GM19395 (cell line): ENCODE results near the gene NAT8.
A peak's percentile ranks its signal among the peaks of the same experiment; 100 is the strongest.
"Not testable (repeated sequence)": the region's sequence is repeated elsewhere in the genome, so short reads cannot be mapped to it uniquely, and the experiment has no call there.

Experiments
- ATAC-seq: cut with Tn5 transposase; IDR thresholded peaks from one replicate; pipeline ENCODE4 v1.9.1; 2021; ENCODE audit warnings: mild to moderate bottlenecking, moderate library complexity; ENCODE audit not compliant: unreplicated experiment

Gene NAT8

DNA sequence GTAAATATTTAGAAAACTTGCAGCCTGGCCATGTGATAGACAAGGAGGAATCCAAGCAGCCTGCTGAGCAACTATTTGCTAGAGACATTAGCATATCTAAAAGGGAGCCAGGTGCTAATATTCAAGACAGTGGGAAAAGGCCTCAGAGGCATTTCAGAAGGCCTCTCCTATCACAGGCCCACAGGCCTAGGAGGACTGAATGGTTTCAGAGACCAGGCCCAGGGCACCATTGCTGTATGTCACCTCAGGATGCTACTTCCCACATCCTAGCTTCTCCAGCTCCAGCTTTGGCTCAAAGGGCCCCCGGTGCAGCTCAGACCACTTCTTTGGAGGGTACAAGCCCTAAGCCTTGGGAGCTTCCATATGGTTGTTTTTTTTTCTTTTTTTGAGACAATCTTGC is 3.8 kb downstream of the NAT8 start:
- no peak for ATAC-seq

DNA sequence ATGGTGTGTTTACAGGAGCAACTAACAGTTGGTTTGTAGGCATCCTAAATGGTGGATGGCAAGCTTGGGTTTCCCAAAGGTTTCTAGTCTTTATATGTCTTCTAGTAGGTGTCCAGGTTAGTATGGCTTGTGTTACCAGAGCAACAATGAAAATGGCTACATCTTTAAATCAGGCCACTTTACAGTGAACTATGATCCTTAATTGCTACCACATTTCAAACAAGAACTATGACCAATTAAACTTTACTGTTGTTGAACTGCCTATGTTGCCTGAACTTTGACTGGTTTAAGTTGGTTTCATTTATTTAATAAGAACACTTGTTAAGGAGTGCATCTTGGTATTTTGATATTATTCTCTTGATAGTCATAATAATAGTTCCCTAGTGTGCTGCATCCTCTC is 5.2 kb downstream of the NAT8 start:
- not testable (repeated sequence) for ATAC-seq

DNA sequence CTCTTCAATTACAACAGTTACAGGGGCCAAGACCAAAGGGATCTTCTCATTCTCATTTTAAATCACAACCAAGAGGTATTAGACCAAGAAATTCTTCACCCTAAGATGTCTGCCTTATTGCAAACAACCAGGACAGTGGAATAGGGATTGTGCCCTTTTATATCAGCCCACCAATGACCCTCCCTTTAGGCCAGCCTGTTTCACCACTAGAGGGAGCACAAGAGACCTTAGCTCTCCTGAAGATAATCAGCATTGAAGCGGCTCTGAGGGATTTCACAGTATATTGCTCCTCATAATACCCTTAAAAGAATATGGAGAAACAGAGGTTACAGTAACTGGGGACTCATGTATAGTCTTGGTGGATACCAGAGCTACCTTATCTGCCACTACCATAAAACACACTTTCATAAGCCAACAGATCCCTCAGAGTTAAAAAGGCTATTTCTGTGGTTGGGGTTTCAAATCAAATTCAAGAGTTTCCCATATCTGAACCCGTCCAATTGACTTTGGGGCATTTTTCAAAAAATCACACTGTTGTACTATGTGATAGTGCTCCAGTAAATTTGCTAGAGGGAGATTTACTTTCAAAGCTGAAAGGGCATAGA is 11.5 kb downstream of the NAT8 start:
- not testable (repeated sequence) for ATAC-seq

DNA sequence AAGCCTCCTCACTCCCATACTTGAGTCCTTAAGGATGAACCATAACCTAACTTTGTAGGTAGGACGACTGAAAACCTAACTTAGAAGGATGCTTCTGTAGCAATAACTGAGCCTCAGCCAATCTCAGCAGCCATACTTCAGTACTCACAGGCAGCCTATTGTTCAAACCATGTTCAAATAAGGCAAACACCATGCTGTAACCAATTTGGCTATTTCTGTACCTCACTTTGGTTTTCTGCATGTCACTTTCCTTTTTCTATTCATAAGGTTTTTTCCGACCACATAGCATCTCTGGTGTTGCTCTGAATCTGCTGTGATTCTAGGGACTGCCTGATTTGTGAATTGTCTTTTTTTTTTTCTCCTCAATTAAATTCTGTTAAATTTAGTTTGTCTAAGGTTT is 13.7 kb downstream of the NAT8 start:
- ATAC-seq, result peak; percentile 69

DNA sequence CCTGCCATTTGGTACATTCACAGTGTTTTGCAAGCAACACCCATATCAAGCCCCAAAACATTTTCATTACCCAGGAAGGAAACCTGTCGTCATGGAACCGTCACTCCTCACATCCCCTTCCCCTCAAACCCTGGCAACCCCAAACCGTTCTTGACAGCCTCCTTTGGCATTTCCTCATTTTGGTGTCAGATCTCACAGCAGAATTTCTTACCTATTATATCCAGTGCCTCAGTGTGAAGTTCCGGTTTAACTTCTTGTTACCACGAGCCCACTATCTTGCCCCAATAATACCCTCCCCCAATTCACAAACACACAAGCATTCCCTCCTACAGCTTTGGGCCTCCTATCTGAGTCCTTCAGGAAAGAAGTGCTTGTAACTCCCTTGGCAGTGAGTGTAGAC is 16.0 kb downstream of the NAT8 start:
- ATAC-seq, result not testable (repeated sequence)

DNA sequence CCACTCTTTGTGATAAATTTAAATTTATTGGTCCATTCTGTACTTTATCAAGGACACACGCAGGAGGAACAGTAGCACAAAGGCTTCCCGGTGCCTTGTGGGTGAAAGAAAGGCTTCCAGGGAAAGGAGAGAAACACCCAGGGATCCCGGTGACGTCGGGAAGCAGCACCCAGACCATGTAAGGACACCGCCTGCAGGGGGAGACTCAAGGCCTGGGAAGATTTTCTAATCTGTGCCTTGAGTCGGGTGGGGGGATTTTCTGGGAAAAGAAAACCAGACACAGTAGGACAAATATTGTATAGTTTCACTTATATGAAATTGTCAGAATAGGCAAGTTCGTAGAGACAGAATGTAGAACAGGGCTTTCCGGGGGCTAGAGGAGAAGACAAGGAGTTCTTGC is 17.6 kb downstream of the NAT8 start:
- ATAC-seq, result not testable (repeated sequence)

DNA sequence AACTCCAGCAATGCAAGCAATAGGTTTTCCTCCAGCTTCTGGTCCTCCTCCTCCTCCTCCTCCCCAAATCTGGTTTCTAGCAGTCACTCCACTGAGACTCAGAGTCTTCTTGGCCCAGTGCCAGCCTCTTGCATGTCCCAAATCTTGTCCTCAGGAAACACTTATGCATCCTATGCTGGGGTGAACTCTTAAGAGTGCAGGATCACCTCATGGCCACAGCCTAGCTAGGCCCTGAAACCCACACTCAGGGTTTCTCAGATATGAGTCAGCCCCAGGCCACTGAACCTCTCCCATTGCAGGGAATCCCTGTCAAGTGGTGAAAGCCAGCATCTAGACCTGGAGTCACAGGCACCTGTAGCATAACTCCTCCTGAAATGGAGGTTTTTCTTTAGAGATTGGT is 18.2 kb downstream of the NAT8 start:
- not testable (repeated sequence) for ATAC-seq

DNA sequence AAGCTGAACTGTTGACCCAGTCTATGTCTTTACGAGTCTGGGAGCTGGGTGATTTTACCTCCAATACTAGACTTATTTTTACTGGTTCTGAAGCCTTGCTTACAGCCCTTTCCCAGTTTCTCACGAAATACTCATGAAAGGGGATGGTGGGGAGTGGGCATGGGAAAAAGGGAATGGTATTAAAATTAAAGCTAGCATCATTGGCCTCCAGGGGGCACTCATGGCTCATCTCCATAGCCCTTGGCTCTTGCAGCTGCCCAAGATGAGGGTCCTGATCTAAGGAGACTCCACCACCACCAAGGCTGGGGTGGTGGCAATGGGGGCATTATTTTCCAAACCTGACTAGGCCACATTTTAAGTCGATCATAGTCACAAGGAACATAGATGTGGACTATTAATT is 22.3 kb downstream of the NAT8 start:
- not testable (repeated sequence) for ATAC-seq

DNA sequence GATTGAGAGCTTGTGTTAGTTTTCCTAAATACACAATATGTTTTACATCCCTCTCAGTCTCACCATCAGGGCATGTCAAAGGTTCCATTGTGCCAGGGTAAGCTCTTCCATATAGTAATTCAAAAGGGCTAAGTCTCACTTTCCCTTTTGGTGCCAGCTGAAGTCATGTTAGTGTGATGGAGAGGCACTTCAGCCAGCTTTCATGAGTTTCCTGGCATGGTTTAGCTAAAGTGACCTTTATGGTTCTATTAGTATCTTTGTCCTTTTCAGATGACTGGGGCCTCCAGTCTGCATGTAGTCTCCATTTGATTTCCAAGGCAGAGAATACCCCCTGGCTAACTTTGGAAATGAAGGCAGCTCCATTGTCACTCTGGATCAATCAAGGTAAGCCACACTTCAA is 27.2 kb downstream of the NAT8 start:
- ATAC-seq, result no peak

DNA sequence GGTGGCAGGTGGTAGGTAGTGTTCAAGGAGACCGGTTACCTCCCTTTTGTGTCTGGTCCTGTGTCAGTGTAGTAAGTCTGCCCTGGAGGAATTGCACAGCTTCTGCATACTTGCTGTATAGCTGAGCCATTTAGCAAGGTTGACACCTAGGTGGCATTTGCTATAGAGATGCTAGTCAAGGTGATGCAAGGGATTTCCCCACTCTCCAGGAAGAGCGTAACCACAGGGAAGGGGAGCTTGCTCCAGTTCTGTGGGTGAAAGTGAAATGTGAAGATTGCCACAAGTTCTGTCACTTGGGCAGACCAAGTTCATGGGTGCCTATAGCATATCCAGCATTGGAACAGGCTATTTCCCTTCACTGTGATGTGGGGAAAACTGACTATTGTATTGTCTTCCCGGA is 28.1 kb downstream of the NAT8 start:
- ATAC-seq, result no peak

DNA sequence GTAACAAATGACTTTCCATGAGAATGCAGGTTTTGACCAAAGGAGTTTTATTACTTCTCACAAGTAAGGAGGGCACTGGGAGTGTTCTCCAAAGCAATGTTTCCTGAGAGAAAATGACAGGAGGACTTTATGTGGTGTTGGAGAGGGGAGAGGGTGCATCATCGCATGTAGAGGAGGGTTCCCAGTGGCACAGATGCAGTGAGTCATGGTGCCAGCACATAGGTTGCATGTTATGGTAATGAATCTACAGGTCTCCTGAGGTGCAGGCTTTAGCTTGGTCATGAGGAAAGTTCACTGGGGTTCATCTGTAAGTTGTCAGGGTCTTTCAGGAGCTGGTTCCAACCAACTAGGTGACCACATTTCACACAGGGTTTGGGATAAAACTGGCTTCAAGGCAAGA is 30.4 kb downstream of the NAT8 start:
- ATAC-seq, result no peak

DNA sequence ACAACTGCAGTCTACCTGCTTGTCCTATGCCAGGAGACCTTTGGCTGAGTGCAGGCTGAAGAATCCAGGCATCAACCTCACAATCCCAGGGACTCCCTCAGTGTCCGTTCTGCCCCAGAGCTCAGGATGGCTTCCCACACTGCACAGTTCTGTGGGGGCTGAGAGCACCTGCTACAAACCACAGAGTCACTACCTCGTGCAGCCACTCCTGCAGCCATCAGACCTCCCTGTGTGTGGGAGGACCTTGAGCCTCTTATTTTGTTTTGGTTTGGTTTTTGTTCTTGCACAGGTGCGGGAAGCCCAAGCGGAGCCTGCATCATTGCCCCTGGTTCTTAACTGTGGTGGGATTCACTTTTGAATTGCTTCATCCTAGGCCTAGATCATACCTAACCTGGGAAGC is 31.0 kb downstream of the NAT8 start:
- no peak for ATAC-seq

DNA sequence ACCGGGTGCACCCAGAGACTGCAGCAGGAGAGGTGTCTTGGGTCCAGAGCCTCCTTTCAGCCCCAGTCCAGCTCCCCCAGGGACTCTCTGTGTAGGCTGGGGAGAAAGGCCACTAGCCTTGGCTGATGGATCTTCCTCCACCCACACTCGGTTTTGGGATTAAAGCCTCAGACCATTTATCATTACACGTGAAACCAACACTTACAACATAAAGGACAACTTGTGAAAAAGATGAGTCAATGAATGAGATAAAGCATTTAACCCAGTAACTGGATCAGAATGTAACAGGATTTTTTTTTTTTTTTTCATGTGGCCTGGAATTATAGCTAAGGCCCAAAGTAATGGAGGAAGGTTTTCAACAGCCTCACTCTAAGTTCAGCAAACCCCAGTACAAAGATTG is 32.1 kb downstream of the NAT8 start:
- no peak for ATAC-seq

DNA sequence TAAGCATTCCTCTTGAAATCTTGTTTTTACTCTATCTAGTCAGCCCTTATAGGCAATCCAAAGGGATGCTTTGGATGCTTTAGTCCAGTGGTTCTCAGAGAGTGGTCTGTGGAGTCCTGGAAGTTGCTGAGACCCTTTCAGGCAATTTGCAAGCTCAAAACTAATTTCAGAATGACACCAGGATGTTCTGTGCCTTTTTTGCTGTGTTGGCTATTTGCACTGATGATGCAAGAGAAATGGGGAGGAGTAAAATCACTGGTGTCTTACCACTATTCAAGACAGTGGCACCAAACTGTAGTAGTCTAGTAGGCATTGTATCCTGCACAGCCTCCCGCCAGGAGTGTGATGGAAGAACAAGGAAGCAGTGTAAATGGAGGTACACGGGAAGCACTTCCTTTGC is 37.6 kb downstream of the NAT8 start:
- not testable (repeated sequence) for ATAC-seq

DNA sequence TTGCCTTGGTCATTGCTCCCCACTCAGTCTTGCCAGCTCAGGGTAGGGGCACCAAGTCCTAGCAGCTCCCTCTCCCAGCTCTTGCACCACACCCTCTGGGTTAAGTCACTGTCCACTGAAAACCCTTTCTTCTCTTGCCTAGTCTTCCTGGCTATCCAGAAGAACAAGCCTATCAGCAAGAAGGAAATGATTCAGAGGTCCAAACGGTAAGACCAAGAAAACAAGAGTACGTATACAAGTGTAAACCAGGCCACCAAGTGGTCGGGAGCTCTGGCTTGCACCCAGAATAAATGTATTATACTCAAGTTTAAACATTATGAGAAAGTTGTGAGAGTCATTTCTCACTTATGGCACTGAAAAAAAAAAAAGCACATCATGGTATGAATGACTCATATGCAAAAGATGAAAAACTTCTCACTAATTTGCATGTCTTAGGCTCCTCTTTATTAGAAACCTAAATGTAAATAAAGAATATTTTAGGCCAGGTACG is 39.1 kb downstream of the NAT8 start:
- peak; percentile 76 for ATAC-seq

DNA sequence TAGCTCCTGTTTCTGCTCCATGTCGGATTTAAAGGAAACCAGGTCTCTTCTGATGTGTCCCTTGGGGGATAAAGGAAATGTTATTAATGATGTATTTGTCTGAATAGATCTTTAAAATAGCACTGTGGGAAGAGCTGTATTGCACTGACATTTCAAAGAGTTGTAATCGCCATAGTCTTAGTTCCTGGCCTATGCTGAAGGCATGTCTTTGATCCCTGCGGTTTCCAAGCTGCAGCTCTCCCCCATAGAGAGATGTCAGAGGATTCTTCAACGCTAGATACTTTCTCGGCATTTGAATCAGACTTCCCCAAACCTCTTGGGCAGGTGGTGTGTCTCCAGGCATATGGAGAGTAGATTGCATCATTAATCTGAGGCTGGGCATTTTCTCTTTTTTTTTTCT is 40.4 kb downstream of the NAT8 start:
- ATAC-seq, result no peak

DNA sequence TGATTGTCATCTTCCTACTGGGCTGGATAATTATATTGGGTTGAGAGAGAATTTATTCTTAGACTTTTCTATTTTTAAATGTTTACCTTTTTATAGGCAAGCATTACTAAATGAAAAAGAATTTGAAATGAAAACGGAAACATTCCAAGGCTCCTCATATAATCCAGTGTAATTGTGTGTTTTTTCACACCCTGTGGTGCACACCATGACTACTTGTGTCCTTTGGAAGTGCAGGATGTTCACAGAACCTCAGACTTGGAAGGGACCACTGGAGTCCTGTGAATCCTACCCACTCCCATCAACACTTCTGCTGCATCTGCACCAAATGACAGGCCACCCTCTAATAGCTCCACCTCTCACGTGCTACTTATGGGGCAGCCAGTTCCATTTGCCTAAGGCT is 48.0 kb downstream of the NAT8 start:
- no peak for ATAC-seq

DNA sequence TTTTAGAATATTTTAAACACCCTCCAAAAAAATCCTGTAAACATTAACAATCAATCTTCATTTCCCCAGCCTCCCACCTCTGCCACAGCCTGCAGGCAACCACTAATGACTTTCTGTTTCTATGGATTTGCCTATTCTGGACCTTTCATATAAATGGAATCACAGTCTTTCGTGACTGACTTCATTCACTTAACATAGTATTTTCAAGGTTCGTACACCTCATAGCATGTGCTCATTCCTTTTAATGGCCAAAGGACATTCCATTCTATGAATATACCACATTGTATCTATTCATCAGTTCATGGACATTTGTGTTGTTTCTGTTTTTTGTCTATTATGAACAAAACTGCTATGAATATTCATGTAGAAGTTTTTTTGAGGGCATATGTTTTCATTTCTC is 48.5 kb downstream of the NAT8 start:
- no peak for ATAC-seq
